ENCODE results near the gene COA3.

COA3 gene

DNA sequence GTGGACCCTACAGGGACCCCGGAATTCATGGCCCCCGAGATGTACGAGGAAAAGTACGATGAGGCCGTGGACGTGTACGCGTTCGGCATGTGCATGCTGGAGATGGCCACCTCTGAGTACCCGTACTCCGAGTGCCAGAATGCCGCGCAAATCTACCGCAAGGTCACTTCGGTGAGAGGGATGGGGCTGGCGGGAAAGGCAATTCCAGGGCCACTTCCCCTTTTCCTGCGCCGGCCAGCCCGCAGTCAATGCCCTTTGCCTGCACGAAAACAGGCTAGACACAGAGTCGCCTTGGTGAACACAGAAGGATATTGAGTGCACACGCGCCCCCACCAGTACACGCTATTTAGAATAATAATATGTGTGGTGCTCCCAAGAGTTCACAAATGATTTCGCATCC, 14.1 kb downstream of the COA3 start:
- DNase-seq (ENCODE audit: insufficient read length, low spot score) (no peak), FAIRE-seq (peak; percentile 31)
- TF ChIP-seq POU2F2 (IDR thresholded peaks at IDR 0.05; ENCODE audit: low read depth, low read length) (no peak), SPI1 (IDR thresholded peaks at IDR 0.05; ENCODE audit: low read depth, low read length) (peak; percentile 63)

DNA sequence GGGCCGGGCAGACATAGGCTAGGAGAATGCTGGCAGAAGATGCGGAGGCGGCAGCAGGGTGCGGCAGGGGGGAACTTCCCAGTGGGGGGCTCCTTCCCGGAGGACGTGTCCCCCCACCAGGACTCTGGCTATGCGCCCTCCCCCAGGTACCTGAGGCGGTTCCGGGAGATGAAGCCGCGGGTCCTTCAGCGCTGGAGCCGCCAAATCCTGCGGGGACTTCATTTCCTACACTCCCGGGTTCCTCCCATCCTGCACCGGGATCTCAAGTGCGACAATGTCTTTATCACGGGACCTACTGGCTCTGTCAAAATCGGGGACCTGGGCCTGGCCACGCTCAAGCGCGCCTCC, 14.7 kb downstream of the COA3 start:
- TF ChIP-seq POLR2A (IDR thresholded peaks at IDR 0.05; ENCODE audit: low read depth, low read length) (no peak), POLR2AphosphoS5 (IDR thresholded peaks at IDR 0.05; ENCODE audit: low read depth, low read length) (no peak), POU2F2 (IDR thresholded peaks at IDR 0.05; ENCODE audit: low read depth, low read length) (no peak), PAX5 (IDR thresholded peaks at IDR 0.05; ENCODE audit: insufficient read depth, low read length, severe bottlenecking) (no peak), TAF1 (IDR thresholded peaks at IDR 0.05; ENCODE audit: low read depth, low read length) (no peak), SPI1 (IDR thresholded peaks at IDR 0.05; ENCODE audit: low read depth, low read length) (no peak)
- no peak for FAIRE-seq
- DNase-seq (ENCODE audit: insufficient read length, low spot score): no peak

DNA sequence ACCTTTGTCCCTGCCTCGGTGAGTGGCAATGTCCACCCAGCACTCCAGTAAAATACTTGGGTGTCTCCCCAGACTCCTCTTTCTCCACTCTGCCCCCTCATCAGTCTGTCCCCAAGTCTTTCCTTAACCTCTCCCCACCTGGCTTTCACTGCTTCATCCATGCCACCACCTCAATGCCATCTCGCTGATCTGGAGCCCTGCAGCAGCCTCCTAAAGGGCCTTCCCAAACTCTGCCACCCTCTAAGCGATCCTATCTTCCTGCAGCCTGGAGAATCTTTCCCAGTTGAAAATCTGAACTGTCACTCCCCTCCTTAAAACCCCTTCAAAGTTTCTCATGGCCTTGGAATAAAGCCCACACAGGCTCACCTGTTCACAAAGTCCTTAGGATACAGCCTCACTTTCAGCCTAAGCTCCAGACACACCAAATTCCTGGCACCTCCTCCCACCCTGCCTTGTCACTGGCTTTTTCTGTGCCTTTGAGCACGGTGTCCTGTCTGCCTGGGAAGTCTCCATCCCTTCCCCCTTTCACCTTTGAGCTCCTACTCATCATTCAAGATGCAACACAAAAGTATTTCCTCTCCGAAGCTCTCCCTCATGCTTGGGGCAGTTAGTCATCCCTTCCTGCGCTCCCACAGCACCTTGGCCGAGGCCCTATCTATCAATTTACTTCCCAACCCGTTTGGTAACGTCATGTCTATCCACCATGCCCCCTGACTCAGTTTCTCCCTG, 15.3 kb downstream of the COA3 start:
- no peak for DNase-seq (ENCODE audit: insufficient read length, low spot score)
- FAIRE-seq: no peak
- TF ChIP-seq TAF1 (IDR thresholded peaks at IDR 0.05; ENCODE audit: low read depth, low read length) (no peak), POU2F2 (IDR thresholded peaks at IDR 0.05; ENCODE audit: low read depth, low read length) (no peak), PAX5 (IDR thresholded peaks at IDR 0.05; ENCODE audit: insufficient read depth, low read length, severe bottlenecking) (no peak), POLR2A (IDR thresholded peaks at IDR 0.05; ENCODE audit: low read depth, low read length) (no peak), SPI1 (IDR thresholded peaks at IDR 0.05; ENCODE audit: low read depth, low read length) (no peak), POLR2AphosphoS5 (IDR thresholded peaks at IDR 0.05; ENCODE audit: low read depth, low read length) (no peak)

DNA sequence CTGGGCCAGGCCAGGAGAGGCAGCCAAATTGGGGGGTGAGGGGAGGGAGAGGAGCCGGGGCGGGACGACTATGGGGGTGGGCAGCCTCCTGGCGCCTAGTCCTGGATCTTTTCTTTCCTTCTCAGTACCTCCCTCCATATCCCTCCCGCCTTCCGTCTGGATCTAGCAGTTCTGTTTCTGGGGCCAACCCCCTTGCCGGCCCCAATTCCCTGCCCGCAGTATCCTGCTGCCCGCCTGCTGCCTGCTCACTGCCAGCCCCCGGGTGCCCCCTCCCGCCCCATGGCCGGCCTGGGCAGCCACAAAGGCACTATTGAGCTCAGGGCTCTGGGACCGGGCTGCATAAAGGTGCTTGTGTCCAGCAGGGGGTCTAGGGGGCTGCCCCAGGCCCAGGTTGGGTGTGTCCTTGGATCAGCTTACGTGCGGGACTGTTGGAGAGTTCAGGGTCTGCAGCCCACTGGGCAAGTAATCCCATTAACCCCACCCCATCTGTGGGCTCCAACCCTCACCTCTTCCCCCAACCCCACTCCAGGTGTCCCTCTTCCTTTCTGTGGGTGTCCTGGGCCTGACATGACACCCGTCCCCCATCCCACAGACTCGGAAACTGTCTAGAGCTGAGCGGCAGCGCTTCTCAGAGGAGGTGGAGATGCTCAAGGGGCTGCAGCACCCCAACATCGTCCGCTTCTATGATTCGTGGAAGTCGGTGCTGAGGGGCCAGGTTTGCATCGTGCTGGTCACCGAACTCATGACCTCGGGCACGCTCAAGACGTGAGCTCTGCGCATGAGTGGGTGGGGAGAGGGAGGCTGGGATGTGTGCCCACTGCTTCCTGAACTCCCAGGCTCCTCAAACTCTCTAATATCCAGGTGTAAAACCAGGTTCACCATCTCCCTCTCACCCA, 16.1 kb downstream of the COA3 start:
- no peak for FAIRE-seq
- DNase-seq (ENCODE audit: insufficient read length, low spot score): no peak
- TF ChIP-seq SPI1 (IDR thresholded peaks at IDR 0.05; ENCODE audit: low read depth, low read length) (no peak), TAF1 (IDR thresholded peaks at IDR 0.05; ENCODE audit: low read depth, low read length) (no peak), POLR2A (IDR thresholded peaks at IDR 0.05; ENCODE audit: low read depth, low read length) (no peak), PAX5 (IDR thresholded peaks at IDR 0.05; ENCODE audit: insufficient read depth, low read length, severe bottlenecking) (no peak), POU2F2 (IDR thresholded peaks at IDR 0.05; ENCODE audit: low read depth, low read length) (no peak), POLR2AphosphoS5 (IDR thresholded peaks at IDR 0.05; ENCODE audit: low read depth, low read length) (no peak)

DNA sequence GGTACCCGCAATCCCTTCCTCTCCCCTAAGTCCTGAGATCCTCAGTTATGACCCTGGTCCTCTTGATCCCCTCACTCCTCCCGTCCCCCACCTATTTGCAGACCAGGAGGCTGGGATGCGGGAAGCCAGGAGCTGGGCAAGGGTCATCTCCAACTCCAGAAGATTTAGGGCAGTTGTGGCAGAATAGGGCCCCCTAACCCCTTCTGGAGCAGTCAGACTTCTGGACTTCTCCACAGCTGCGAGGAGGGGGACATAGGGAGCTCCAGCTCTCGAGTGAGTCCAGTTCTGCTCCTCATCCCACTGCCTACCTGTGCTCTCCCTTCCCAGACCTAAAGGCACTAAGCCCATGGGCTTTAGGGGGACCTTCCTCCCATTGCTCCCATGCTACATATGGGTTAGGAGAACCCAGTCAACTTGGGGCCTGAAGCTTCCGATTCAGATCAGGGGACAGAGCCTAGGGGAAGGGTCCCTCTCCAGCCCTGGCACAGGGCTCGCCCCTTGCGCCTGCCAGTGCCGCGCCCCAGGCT, 16.8 kb downstream of the COA3 start:
- TF ChIP-seq POU2F2 (IDR thresholded peaks at IDR 0.05; ENCODE audit: low read depth, low read length) (no peak), TAF1 (IDR thresholded peaks at IDR 0.05; ENCODE audit: low read depth, low read length) (no peak), PAX5 (IDR thresholded peaks at IDR 0.05; ENCODE audit: insufficient read depth, low read length, severe bottlenecking) (no peak), SPI1 (IDR thresholded peaks at IDR 0.05; ENCODE audit: low read depth, low read length) (no peak), POLR2AphosphoS5 (IDR thresholded peaks at IDR 0.05; ENCODE audit: low read depth, low read length) (no peak), POLR2A (IDR thresholded peaks at IDR 0.05; ENCODE audit: low read depth, low read length) (no peak)
- FAIRE-seq: no peak
- no peak for DNase-seq (ENCODE audit: insufficient read length, low spot score)

DNA sequence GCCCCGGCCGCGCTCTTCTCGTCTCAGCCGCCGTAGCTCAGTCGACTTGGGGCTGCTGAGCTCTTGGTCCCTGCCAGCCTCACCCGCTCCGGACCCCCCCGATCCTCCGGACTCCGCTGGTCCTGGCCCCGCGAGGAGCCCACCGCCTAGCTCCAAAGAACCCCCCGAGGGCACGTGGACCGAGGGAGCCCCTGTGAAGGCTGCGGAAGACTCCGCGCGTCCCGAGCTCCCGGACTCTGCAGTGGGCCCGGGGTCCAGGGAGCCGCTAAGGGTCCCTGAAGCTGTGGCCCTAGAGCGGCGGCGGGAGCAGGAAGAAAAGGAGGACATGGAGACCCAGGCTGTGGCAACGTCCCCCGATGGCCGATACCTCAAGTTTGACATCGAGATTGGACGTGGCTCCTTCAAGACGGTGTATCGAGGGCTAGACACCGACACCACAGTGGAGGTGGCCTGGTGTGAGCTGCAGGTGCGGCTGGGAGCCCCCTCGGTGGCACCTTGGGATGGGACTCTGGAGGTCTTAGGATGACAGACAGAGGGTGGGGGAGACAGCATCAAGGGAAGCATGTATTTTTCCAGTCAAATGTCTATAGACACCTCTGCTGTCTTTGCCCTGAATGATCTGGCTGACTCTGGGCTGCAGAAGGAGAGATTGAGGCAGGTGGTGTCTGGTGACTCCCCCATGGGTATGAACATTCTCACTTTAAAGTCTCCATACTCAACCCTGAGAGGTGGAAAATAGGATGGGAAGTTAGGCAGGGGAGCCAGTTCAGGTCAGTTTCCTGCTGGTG, 17.5 kb downstream of the COA3 start:
- FAIRE-seq (no peak), DNase-seq (ENCODE audit: insufficient read length, low spot score) (no peak)
- TF ChIP-seq POU2F2 (IDR thresholded peaks at IDR 0.05; ENCODE audit: low read depth, low read length): no peak
- TF ChIP-seq SPI1 (IDR thresholded peaks at IDR 0.05; ENCODE audit: low read depth, low read length): no peak
- TF ChIP-seq POLR2AphosphoS5 (IDR thresholded peaks at IDR 0.05; ENCODE audit: low read depth, low read length): no peak
- no peak for TF ChIP-seq PAX5 (IDR thresholded peaks at IDR 0.05; ENCODE audit: insufficient read depth, low read length, severe bottlenecking)
- TF ChIP-seq POLR2A (IDR thresholded peaks at IDR 0.05; ENCODE audit: low read depth, low read length): no peak; the same call in 1 of the 2 replicates
- TF ChIP-seq TAF1 (IDR thresholded peaks at IDR 0.05; ENCODE audit: low read depth, low read length): no peak

DNA sequence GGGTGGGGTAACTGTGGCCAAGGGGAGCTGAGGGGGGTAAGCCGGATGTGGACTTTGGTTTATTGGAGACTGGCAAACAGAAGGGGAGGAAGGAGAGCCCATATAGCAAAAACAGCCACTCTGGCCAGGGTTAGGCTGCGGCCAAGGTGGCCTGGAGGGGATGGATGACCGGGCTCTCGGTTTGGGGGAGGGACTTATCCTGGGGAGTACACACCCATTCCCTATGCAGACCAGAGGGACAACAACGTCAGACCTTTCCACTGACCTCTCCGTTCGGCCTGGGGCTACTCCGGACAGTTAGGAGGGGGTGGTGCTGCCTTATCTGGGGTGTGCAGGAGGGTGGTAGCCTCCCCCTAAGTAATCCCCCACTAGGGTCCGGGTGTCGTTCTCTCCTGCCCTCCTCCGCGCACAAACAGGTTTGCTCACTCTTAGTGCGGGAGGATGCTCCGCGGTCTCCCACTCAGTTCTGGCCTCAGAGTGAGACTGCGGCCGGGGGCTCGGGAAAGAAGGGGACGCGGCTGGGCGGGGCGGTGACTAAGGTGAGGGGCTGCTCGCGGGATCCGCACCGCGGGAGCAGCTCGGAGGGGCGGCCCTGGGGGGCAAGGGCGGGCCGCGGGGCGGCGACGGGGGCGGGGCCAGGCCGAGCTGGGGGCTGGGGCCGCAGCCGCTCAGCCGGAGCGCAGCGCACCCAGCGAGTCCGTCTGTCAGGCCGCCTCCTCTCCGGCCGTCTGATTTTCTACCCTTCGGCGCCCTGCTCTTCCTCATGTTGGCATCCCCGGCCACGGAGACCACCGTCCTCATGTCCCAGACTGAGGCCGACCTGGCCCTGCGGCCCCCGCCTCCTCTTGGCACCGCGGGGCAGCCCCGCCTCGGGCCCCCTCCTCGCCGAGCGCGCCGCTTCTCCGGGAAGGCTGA, 18.3 kb downstream of the COA3 start, which contains the start of gene WNK4:
WNK4 (plus strand) TSS at position 675 of the 915 bp plus-strand sequence; CDS start at position 764, 89 bp downstream.
- no peak for DNase-seq (ENCODE audit: insufficient read length, low spot score)
- no peak for FAIRE-seq
- no peak for TF ChIP-seq TAF1 (IDR thresholded peaks at IDR 0.05; ENCODE audit: low read depth, low read length)
- TF ChIP-seq POLR2AphosphoS5 (IDR thresholded peaks at IDR 0.05; ENCODE audit: low read depth, low read length): peak; percentile 12; the same call in 1 of the 2 replicates
- TF ChIP-seq SPI1 (IDR thresholded peaks at IDR 0.05; ENCODE audit: low read depth, low read length): no peak

DNA sequence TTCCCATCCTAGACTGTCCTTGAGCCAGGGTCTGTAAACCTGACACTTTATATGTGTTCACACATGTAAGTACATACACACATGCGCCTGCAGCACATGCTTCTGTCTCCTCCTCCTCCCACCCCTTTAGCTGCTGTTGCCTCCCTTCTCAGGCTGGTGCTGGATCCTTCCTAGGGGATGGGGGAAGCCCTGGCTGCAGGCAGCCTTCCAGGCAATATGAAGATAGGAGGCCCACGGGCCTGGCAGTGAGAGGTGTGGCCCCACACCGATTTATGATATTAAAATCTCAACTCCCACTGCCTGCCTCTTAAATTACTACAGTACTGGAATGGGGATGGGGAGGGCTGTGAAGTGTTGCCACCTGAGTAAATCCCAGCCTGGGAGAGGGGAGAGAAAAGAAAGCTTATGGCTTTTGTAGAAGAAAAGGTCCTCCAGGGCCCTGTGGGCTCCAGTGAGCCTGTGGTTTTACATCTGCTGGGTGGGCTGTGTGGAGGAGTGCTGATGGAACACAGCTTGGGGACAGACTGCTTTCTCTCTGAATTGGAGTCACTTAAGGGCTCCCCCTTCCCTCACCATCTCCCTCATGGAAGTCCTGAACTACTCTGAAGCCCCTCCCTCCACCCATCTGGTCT, 19.1 kb downstream of the COA3 start:
- DNase-seq (ENCODE audit: insufficient read length, low spot score) (no peak), FAIRE-seq (no peak)
- TF ChIP-seq TAF1 (IDR thresholded peaks at IDR 0.05; ENCODE audit: low read depth, low read length) (no peak), POU2F2 (IDR thresholded peaks at IDR 0.05; ENCODE audit: low read depth, low read length) (no peak)

Data from GM12891 (cell line).